ENCODE measurements around the gene IFI30. TPM values are rescaled to one million over a fixed set of nuclear protein-coding genes. Genes with fewer than 3 reads are reported as not detected.

Gene IFI30
- total and polyA plus RNA-seq, 2 experiments from 2014 or later, result 27.4 to 34.4 TPM

DNA sequence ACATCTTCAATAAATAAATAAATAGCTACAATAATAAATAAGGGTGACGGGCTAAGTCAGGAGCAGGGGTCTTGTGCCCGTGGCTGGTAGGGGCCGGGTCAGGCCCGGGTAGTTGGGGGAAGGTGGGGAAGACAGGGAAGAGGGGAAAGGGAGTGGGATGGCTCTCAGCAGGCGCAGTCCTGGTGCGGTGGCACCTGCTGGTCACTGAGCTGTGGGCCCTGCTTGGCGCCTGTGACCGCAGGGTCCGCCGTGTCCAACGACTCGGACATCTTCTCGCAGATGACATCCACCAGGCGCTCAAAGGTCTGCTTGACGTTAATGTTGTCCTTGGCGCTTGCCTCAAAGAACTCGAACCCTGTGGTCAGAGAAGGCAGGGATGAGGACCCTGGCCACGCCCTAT is 23.7 kb downstream of the IFI30 start:
- peaks cover 19% of the 10 kb centered on the region for H4K20me1 ChIP-seq (replicated peaks; ENCODE audit: insufficient read depth)
- H3K4me3 ChIP-seq, result no peak overlapping the region
- DNase-seq (ENCODE audit: low spot score) (no peak), ATAC-seq (no peak)
- Mint-ChIP-seq H3K36me3 (ENCODE audit: low read depth) (peaks cover 42% of the 10 kb centered on the region), H3K4me1 (peaks cover 13% of the 10 kb centered on the region; the same call in 2 of the 3 replicates), H3K9me3 (peaks cover 4% of the 10 kb centered on the region; the same call in 1 of the 3 replicates), H3K27me3 (ENCODE audit: insufficient read depth, low read depth, poor library complexity) (peaks cover 22% of the 10 kb centered on the region), H3K27ac (no peak overlapping the region), H3K4me3 (no peak overlapping the region)
- H3K36me3 ChIP-seq (ENCODE audit: insufficient read depth), result peaks cover 11% of the 10 kb centered on the region; the same call in 1 of the 2 replicates
- H3K27me3 ChIP-seq (ENCODE audit: insufficient read depth), result no peaks in the 10 kb centered on the region
- H3K4me2 ChIP-seq, result no peak overlapping the region
- H3K9me2 ChIP-seq (ENCODE audit: insufficient read depth), result no peaks in the 10 kb centered on the region
- no peak for TF ChIP-seq ZNF331 (CRISPR knock-in tag; IDR thresholded peaks at IDR 0.05; ENCODE audit: low read depth)
- TF ChIP-seq, protein P1, sequence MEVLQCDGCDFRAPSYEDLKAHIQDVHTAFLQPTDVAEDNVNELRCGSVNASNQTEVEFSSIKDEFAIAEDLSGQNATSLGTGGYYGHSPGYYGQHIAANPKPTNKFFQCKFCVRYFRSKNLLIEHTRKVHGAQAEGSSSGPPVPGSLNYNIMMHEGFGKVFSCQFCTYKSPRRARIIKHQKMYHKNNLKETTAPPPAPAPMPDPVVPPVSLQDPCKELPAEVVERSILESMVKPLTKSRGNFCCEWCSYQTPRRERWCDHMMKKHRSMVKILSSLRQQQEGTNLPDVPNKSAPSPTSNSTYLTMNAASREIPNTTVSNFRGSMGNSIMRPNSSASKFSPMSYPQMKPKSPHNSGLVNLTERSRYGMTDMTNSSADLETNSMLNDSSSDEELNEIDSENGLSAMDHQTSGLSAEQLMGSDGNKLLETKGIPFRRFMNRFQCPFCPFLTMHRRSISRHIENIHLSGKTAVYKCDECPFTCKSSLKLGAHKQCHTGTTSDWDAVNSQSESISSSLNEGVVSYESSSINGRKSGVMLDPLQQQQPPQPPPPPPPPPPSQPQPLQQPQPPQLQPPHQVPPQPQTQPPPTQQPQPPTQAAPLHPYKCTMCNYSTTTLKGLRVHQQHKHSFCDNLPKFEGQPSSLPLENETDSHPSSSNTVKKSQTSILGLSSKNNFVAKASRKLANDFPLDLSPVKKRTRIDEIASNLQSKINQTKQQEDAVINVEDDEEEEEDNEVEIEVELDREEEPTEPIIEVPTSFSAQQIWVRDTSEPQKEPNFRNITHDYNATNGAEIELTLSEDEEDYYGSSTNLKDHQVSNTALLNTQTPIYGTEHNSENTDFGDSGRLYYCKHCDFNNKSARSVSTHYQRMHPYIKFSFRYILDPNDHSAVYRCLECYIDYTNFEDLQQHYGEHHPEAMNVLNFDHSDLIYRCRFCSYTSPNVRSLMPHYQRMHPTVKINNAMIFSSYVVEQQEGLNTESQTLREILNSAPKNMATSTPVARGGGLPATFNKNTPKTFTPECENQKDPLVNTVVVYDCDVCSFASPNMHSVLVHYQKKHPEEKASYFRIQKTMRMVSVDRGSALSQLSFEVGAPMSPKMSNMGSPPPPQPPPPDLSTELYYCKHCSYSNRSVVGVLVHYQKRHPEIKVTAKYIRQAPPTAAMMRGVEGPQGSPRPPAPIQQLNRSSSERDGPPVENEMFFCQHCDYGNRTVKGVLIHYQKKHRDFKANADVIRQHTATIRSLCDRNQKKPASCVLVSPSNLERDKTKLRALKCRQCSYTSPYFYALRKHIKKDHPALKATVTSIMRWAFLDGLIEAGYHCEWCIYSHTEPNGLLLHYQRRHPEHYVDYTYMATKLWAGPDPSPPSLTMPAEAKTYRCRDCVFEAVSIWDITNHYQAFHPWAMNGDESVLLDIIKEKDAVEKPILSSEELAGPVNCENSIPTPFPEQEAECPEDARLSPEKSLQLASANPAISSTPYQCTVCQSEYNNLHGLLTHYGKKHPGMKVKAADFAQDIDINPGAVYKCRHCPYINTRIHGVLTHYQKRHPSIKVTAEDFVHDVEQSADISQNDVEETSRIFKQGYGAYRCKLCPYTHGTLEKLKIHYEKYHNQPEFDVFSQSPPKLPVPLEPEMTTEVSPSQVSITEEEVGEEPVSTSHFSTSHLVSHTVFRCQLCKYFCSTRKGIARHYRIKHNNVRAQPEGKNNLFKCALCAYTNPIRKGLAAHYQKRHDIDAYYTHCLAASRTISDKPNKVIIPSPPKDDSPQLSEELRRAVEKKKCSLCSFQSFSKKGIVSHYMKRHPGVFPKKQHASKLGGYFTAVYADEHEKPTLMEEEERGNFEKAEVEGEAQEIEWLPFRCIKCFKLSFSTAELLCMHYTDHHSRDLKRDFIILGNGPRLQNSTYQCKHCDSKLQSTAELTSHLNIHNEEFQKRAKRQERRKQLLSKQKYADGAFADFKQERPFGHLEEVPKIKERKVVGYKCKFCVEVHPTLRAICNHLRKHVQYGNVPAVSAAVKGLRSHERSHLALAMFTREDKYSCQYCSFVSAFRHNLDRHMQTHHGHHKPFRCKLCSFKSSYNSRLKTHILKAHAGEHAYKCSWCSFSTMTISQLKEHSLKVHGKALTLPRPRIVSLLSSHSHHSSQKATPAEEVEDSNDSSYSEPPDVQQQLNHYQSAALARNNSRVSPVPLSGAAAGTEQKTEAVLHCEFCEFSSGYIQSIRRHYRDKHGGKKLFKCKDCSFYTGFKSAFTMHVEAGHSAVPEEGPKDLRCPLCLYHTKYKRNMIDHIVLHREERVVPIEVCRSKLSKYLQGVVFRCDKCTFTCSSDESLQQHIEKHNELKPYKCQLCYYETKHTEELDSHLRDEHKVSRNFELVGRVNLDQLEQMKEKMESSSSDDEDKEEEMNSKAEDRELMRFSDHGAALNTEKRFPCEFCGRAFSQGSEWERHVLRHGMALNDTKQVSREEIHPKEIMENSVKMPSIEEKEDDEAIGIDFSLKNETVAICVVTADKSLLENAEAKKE (CRISPR knock-in tag; IDR thresholded peaks at IDR 0.05), result no peak
- peaks cover 12% of the 10 kb centered on the region for H3K79me2 ChIP-seq (replicated peaks; ENCODE audit: insufficient read depth)
- no peak overlapping the region for H2AFZ ChIP-seq
- peaks cover 20% of the 10 kb centered on the region; the same call in 1 of the 2 replicates for H3F3A ChIP-seq (replicated peaks; ENCODE audit: low read depth)
- no peak overlapping the region for H3K27ac ChIP-seq (ENCODE audit: low read depth)
- peaks cover 8% of the 10 kb centered on the region; the same call in 1 of the 2 replicates for H3K4me1 ChIP-seq (ENCODE audit: insufficient read depth)

DNA sequence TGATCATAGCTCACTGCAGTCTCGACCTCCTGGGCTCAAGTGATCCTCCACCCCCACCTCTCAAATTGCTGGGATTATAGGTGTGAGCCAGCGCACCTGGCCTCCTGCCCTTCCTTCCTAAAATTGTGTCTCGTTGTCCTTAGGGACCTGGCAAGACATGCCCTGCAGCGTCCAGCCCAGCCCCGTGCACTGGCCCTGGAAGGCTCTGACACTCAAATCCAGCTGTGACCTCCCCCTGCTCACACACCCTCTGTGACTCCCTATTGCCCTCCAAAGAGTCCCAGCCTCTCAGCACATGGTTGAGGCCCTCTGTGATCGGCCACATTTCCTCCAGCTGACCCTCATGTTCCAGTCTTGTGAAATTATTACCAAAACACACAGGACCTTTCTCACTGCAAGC is 24.3 kb downstream of the IFI30 start:
- Histone ChIP-seq H3K36me3 (ENCODE audit: insufficient read depth) (peaks cover 11% of the 10 kb centered on the region; the same call in 1 of the 2 replicates), H3K27ac (ENCODE audit: low read depth) (no peak overlapping the region)
- DNase-seq (ENCODE audit: low spot score), result no peak
- TF ChIP-seq, protein P2, sequence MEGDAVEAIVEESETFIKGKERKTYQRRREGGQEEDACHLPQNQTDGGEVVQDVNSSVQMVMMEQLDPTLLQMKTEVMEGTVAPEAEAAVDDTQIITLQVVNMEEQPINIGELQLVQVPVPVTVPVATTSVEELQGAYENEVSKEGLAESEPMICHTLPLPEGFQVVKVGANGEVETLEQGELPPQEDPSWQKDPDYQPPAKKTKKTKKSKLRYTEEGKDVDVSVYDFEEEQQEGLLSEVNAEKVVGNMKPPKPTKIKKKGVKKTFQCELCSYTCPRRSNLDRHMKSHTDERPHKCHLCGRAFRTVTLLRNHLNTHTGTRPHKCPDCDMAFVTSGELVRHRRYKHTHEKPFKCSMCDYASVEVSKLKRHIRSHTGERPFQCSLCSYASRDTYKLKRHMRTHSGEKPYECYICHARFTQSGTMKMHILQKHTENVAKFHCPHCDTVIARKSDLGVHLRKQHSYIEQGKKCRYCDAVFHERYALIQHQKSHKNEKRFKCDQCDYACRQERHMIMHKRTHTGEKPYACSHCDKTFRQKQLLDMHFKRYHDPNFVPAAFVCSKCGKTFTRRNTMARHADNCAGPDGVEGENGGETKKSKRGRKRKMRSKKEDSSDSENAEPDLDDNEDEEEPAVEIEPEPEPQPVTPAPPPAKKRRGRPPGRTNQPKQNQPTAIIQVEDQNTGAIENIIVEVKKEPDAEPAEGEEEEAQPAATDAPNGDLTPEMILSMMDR (conservative IDR thresholded peaks at IDR 0.05; ENCODE audit: low read depth in 2 of 2), result no peak
- TF ChIP-seq, protein P3, sequence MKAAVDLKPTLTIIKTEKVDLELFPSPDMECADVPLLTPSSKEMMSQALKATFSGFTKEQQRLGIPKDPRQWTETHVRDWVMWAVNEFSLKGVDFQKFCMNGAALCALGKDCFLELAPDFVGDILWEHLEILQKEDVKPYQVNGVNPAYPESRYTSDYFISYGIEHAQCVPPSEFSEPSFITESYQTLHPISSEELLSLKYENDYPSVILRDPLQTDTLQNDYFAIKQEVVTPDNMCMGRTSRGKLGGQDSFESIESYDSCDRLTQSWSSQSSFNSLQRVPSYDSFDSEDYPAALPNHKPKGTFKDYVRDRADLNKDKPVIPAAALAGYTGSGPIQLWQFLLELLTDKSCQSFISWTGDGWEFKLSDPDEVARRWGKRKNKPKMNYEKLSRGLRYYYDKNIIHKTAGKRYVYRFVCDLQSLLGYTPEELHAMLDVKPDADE (IDR thresholded peaks at IDR 0.05), result no peak
- no peak for TF ChIP-seq STAT1 (IDR thresholded peaks at IDR 0.05; ENCODE audit: unreplicated experiment)
- no peak for TF ChIP-seq ZNF331 (CRISPR knock-in tag; IDR thresholded peaks at IDR 0.05; ENCODE audit: low read depth)

More for the DNA sequence above, 24.3 kb downstream of the IFI30 start:
- Histone ChIP-seq H3K4me2 (no peak overlapping the region), H4K20me1 (replicated peaks; ENCODE audit: insufficient read depth) (peaks cover 19% of the 10 kb centered on the region), H2AFZ (no peak overlapping the region), H3K79me2 (replicated peaks; ENCODE audit: insufficient read depth) (peaks cover 12% of the 10 kb centered on the region), H3K9me2 (ENCODE audit: insufficient read depth) (no peaks in the 10 kb centered on the region), H3K4me3 (no peak overlapping the region), H3K27me3 (ENCODE audit: insufficient read depth) (no peaks in the 10 kb centered on the region), H3F3A (replicated peaks; ENCODE audit: low read depth) (peaks cover 23% of the 10 kb centered on the region; the same call in 1 of the 2 replicates), H3K4me1 (ENCODE audit: insufficient read depth) (peaks cover 8% of the 10 kb centered on the region; the same call in 1 of the 2 replicates)
- Mint-ChIP-seq H3K9me3 (peaks cover under 1% of the 10 kb centered on the region; the same call in 1 of the 3 replicates), H3K27ac (no peak overlapping the region; the same call in 1 of the 2 replicates), H3K36me3 (ENCODE audit: low read depth) (peaks cover 45% of the 10 kb centered on the region), H3K27me3 (ENCODE audit: insufficient read depth, low read depth, poor library complexity) (peaks cover 16% of the 10 kb centered on the region), H3K4me1 (peaks cover 16% of the 10 kb centered on the region; the same call in 2 of the 3 replicates), H3K4me3 (no peak overlapping the region)
- no peak for ATAC-seq

All from GM23338 (cell line).